ENCODE measurements around the gene PTGDR. TPM values are rescaled to one million over a fixed set of nuclear protein-coding genes. Genes with fewer than 3 reads are reported as not detected.

Gene PTGDR
- total RNA-seq, 2 experiments from 2014 or later, result not detected

Other genes with a start within 250 kb of the PTGDR start
- gene NID2, start 198.6 kb upstream of the PTGDR start, total RNA-seq, result not detected
- 1 to 10 TPM; 2.4 TPM for gene PTGER2, start 46.6 kb downstream of the PTGDR start, total RNA-seq

Measured in activated CD4-positive, alpha-beta T cell treated with anti-CD3 and anti-CD28 coated beads for 36 hours (primary cell).